Thyroid gland (tissue), 4 donors: ENCODE data around the gene CABLES2. TPM values are rescaled to one million over a fixed set of nuclear protein-coding genes. Genes with fewer than 3 reads are reported as not detected.
"Not testable (repeated sequence)": the region's sequence is repeated elsewhere in the genome, so short reads cannot be mapped to it uniquely, and the experiment has no call there.

Experiments used
- DNase-seq, 2 donors: peaks; one replicate each; pipeline ENCODE4 v3.0.0-alpha.2; 2019
- H3K27ac ChIP-seq, 3 donors: fragments of 200-600 bp; sonication (generic); 1 replicate in 2 of 3; 2 replicates in 1 of 3; pipeline ENCODE4 v1.5.1; 2016 to 2019; ENCODE audit warnings: mild to moderate bottlenecking in 1 of 3, moderate library complexity in 1 of 3
- H3K27me3 ChIP-seq: fragments of 200-600 bp; sonication (generic); one replicate; pipeline ENCODE4 v1.5.1; 2019
- H3K36me3 ChIP-seq, 2 donors: fragments of 200-600 bp; sonication (generic); one replicate each; pipeline ENCODE4 v1.5.1; 2016 to 2019
- H3K4me1 ChIP-seq, 2 donors: fragments of 200-600 bp; sonication (generic); one replicate each; pipeline ENCODE4 v1.5.1; 2017 to 2019
- H3K4me3 ChIP-seq, 3 donors: fragments of 200-600 bp; sonication (generic); replicated peaks in 1 of 3; 1 replicate in 2 of 3; 2 replicates in 1 of 3; pipeline ENCODE4 v1.5.1; 2016; ENCODE audit warnings: mild to moderate bottlenecking in 1 of 3
- H3K9me3 ChIP-seq: fragments of 200-600 bp; sonication (generic); one replicate; pipeline ENCODE4 v1.5.1; 2017
- POLR2A ChIP-seq, 2 donors: fragments of 450-650 bp; IDR thresholded peaks; one replicate each; pipeline ENCODE4 v1.6.1; 2017; ENCODE audit warnings: antibody characterized with exemption in 2 of 2, mild to moderate bottlenecking in 2 of 2, moderate library complexity in 1 of 2
- WGBS, 2 donors: methylation state at CpG; one replicate each; pipeline ENCODE4 v1.1.5; 2017; 5-methylcytosine and 5-hydroxymethylcytosine counted together
- intact Hi-C: fragments of 100-400 bp; cut with DNase I; formaldehyde crosslinking; loops from one replicate; pipeline ENCODE4 v1.15.1; 2023
- total RNA-seq, 4 donors: library from RNA; depleted of rRNA; stranded (reverse); fragments of >200 nt; gene quantifications; one replicate each; pipeline ENCODE4 v1.2.3, GENCODE V29; 2016
- TF ChIP-seq, protein P1 (sequence below), 6 experiments: fragments of 200-600 bp in 3 of 6; fragments of 450-650 bp in 3 of 6; sonication (generic) in 3 of 6; IDR thresholded peaks; one replicate each; pipeline ENCODE4 v1.5.1; 2016 to 2019; ENCODE audit warnings: antibody characterized with exemption in 6 of 6, mild to moderate bottlenecking in 2 of 6, inconsistent platforms in 1 of 6, moderate library complexity in 1 of 6

The CABLES2 gene
- total RNA-seq, 4 donors from 2014 or later = 5.8 to 8.5 (median 7.7) TPM

DNA sequence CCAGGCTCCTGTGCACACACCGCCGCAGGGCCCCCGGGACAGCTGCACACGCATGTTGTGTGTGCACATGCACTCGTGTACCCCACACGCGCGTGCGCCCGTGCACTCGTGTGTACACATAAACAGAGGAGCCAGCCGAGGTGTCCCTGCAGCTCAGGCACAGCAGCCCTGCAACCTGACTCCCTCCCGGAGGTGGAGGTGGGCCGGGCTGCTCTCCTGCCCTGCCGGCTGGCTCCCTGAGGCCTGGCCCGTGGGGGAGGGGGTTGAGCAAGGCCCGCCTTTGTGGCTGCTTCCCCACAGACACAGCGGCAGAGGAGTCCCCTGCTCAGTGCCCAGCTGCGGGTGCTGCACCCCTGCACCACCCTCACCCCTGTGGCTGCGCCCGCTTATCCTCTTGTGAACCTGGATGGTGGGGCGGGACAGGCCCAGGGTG is 19.6 kb upstream of the CABLES2 start:
- 70% methylated on average over 4 of the region's 22 CpGs; no CpG with 5 or more reads in 1 of the 2 donors for WGBS, 2 donors
- intact Hi-C loops = no loop called here
- peaks cover 39 to 51% of the 10 kb centered on the region in 2 donors for H3K4me1 ChIP-seq
- H3K36me3 ChIP-seq = no peaks in the 10 kb centered on the region
- H3K27ac ChIP-seq = peak overlapping the region; percentile 73 to 87 (median 81)
- no peaks in the 10 kb centered on the region for H3K27me3 ChIP-seq
- DNase-seq = peak; percentile 73 to 82
- H3K9me3 ChIP-seq = no peaks in the 10 kb centered on the region
- no peak overlapping the region for H3K4me3 ChIP-seq
- TF ChIP-seq, protein P1, sequence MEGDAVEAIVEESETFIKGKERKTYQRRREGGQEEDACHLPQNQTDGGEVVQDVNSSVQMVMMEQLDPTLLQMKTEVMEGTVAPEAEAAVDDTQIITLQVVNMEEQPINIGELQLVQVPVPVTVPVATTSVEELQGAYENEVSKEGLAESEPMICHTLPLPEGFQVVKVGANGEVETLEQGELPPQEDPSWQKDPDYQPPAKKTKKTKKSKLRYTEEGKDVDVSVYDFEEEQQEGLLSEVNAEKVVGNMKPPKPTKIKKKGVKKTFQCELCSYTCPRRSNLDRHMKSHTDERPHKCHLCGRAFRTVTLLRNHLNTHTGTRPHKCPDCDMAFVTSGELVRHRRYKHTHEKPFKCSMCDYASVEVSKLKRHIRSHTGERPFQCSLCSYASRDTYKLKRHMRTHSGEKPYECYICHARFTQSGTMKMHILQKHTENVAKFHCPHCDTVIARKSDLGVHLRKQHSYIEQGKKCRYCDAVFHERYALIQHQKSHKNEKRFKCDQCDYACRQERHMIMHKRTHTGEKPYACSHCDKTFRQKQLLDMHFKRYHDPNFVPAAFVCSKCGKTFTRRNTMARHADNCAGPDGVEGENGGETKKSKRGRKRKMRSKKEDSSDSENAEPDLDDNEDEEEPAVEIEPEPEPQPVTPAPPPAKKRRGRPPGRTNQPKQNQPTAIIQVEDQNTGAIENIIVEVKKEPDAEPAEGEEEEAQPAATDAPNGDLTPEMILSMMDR (IDR thresholded peaks at IDR 0.05) = no peak
- TF ChIP-seq POLR2A (IDR thresholded peaks at IDR 0.05) = peak in 1 of 2 donors; percentile 7

DNA sequence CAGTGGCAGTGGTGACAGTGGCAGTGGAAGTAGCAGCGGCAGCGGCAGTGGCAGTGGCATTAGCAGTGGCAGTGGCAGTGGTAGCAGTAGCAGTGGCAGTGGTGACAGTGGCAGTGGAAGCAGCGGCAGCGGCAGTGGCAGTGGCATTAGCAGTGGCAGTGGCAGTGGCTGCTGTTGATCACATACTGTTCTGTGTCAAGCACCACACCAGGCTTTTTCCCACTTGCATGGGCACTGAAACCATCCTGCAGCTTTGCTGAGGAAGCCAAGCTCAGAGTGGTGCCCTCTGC is 18.9 kb upstream of the CABLES2 start:
- H3K36me3 ChIP-seq, DNase-seq, H3K27me3 ChIP-seq, intact Hi-C loops, H3K4me3 ChIP-seq, H3K9me3 ChIP-seq: not testable (repeated sequence)
- WGBS, 2 donors = 81 to 98% methylated on average over 4 of the region's 4 CpGs
- peaks cover 39 to 51% of the 10 kb centered on the region in 2 donors for H3K4me1 ChIP-seq
- peak overlapping the region in 1 of 3 donors; percentile 33 for H3K27ac ChIP-seq

DNA sequence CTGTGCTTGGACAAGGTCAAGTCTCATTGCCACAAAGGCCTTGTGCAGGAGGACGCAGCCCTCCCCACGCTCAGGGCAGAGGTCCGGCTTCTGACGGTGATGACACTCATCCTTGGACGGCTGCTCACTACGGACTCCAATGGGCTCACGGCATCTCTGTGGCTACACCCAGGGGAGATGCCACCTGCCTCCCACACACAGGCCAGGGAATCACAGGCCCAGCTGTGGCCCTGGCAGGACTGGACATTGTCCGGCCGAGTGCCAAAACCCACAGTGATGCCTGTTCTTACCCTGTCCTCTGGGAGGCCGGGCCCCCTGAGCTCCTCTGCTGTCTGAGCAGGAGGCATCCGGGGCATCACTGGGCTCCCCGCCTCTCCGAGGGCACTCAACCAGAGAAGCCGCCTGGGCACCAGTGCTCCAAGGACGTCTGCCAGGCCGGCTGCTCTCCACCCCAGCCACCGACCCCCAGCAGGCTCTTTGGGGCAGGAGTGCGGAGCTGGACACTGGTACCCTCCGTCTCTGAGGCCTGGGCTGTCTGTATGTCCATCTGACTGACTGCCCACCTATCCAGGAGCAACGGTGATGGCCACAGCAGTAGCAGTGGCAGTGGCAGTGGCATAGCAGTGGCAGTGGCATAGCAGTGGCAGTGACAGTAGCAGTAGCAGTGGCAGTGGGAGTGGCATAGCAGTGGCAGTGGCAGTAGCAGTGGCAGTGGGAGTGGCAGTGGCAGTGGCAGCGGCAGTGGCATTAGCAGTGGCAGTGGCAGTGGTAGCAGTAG is 18.4 kb upstream of the CABLES2 start:
- WGBS, 2 donors = 18 to 47% methylated on average over 4 to 11 of the region's 21 CpGs
- H3K4me1 ChIP-seq = peaks cover 39 to 51% of the 10 kb centered on the region in 2 donors
- H3K9me3 ChIP-seq = no peaks in the 10 kb centered on the region
- intact Hi-C loops = no loop called here
- H3K4me3 ChIP-seq = no peak overlapping the region
- TF ChIP-seq, protein P1 (IDR thresholded peaks at IDR 0.05) = no peak
- no peak for TF ChIP-seq POLR2A (IDR thresholded peaks at IDR 0.05)
- DNase-seq = peak; percentile 76 to 78
- no peaks in the 10 kb centered on the region for H3K27me3 ChIP-seq
- H3K27ac ChIP-seq = peak overlapping the region in 2 of 3 donors; percentile 29 to 33
- H3K36me3 ChIP-seq = no peaks in the 10 kb centered on the region

DNA sequence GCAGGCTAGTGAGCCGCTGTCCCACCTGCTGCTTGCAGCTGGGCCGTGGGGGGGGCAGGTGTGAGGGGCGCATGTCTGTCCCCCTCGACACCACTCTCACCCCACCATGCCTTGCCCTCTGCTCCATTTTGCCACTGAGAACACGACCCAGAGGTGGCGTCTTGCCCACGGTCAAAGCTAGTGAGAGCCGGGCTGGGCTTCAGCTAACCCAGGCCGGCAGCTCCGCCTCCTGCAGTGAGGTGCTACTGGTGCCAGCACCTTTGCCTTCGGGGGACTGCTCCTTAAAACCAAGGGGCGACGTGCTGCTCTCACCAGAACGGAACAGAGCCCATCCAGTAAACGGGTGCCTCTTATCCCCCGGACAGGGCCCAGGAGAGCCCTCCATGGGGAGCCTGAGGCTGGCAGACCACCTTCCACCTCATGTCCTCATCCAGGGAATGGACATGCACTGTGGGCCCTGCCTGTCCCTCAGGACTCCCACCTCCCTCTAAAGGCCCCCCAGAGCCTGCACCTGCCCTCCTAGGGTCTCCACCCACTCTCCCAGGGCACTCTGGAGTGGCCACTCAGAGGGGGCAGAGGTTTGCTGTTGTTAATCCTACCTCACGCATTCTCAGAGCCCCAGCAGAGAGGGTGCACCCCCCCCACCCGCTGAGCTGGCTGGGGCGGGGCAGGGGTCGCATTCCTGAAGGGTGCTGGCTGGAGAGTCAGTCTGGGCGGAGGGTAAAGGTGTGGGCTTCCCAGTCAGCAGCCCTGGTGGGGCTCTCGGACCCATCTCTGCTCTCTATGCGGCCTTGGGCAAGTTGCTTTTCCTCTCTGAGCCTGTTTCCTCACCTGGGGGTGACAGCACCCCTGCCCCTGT is 17.4 kb upstream of the CABLES2 start:
- DNase-seq = peak; percentile 67 to 73

DNA sequence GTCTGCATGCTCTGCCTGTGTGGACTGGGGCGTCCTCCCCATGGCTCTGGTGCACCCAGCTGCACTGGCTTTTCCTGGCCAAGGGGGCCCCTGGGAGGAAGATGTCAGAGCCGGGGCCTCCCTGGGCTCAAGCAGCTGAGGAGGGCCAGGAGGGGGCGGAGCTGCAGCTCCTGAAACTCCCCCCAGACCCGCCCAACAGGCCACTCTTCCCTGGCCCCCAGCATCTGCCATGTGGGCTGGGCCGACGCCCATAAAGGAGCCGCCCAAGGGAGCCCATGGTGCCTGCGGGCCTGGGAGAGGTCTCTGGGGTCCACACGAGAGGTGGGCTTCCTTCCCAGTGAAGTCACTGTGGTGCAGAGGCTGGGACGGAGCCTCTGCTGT is 16.2 kb upstream of the CABLES2 start:
- 47 to 73% methylated on average over 4 to 5 of the region's 10 CpGs for WGBS, 2 donors
- no peak for DNase-seq
- Histone ChIP-seq H3K27ac (no peak overlapping the region), H3K27me3 (no peaks in the 10 kb centered on the region), H3K4me1 (peaks cover 37 to 46% of the 10 kb centered on the region in 2 donors), H3K36me3 (no peaks in the 10 kb centered on the region), H3K9me3 (no peaks in the 10 kb centered on the region), H3K4me3 (no peak overlapping the region)
- intact Hi-C loops = no loop called here
- TF ChIP-seq POLR2A (IDR thresholded peaks at IDR 0.05) = no peak
- TF ChIP-seq, protein P1 (IDR thresholded peaks at IDR 0.05) = no peak

More for the DNA sequence above, 17.4 kb upstream of the CABLES2 start:
- Histone ChIP-seq H3K27ac (peak overlapping the region in 2 of 3 donors; percentile 29 to 33), H3K4me3 (no peak overlapping the region), H3K9me3 (no peaks in the 10 kb centered on the region), H3K27me3 (no peaks in the 10 kb centered on the region), H3K4me1 (peaks cover 39 to 51% of the 10 kb centered on the region in 2 donors), H3K36me3 (no peaks in the 10 kb centered on the region)
- TF ChIP-seq, protein P1 (IDR thresholded peaks at IDR 0.05) = no peak
- TF ChIP-seq POLR2A (IDR thresholded peaks at IDR 0.05) = no peak
- intact Hi-C loops = no loop called here
- WGBS, 2 donors = 45 to 61% methylated on average over 9 to 22 of the region's 23 CpGs
